PFSK-1 (cell line): ENCODE measurements around the gene APP.

ENCODE experiments used
- FOXP2 ChIP-seq: optimal IDR thresholded peaks from 2 replicates; pipeline ENCODE3; 2011; ENCODE audit warnings: borderline replicate concordance, control low read depth, inconsistent platforms; ENCODE audit not compliant: insufficient read depth; ENCODE audit errors: extremely low read length, extremely low read depth
- POLR2AphosphoS5 ChIP-seq: IDR thresholded peaks from 2 replicates; pipeline ENCODE4 v1.6.1; 2012; ENCODE audit warnings: low read depth, mild to moderate bottlenecking, control low read depth, low read length, moderate library complexity
- REST ChIP-seq, 2 experiments: IDR thresholded peaks; 2 replicates each; pipeline versions ENCODE4 v1.6.1 to v1.8.0; 2011 to 2012; ENCODE audit warnings: low read depth in 2 of 2, low read length in 2 of 2, control low read depth in 1 of 2, inconsistent platforms in 1 of 2, mild to moderate bottlenecking in 1 of 2, moderate library complexity in 1 of 2; ENCODE audit not compliant: insufficient read depth in 1 of 2
- SIN3A ChIP-seq: IDR thresholded peaks from 2 replicates; pipeline ENCODE4 v1.6.1; 2012; ENCODE audit warnings: mild to moderate bottlenecking, low read length, moderate library complexity, borderline replicate concordance; ENCODE audit not compliant: insufficient read depth
- TAF1 ChIP-seq: IDR thresholded peaks from 2 replicates; pipeline ENCODE4 v1.6.1; 2012; ENCODE audit warnings: low read length, control low read depth, borderline replicate concordance; ENCODE audit not compliant: insufficient read depth

Gene APP

DNA sequence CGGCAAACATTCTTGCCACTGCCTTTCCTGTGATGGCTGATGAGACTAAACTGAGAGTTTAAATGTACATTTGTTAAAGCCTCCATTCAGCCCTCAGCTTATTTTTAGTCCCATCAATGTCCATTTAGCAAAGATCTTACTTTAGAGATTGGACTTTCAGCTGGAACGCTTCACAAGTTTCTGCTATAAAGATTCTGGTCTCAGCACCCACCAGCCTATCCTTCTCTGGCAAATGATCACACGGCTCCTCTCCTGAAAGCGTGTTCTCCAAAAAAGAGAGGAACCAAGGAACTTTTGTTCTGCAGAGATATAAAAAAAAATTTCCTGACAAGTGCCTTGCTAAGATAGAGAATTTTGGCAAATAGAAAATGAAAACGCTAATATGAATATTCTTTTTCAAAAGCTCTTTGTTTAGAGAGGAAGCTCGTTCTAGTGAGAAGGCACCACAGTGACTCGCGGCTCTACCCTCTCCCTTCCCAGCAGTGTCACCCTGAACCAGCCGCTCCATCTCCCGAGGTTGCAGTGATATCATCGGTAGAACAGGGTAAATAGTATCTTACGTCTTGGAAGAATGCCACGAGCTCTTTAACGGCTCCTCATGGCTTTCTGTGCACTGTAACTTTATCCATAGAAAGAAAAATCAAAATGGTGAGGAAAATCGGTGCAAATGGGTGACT lies 200.2 kb downstream of the APP start:
- no peak for TF ChIP-seq TAF1
- TF ChIP-seq REST (IDR thresholded peaks at IDR 0.05; ENCODE audit: insufficient read depth in 1 of 2, low read depth in 2 of 2, low read length in 2 of 2), result no peak
- TF ChIP-seq FOXP2, result no peak
- no peak for TF ChIP-seq POLR2AphosphoS5
- no peak for TF ChIP-seq SIN3A

DNA sequence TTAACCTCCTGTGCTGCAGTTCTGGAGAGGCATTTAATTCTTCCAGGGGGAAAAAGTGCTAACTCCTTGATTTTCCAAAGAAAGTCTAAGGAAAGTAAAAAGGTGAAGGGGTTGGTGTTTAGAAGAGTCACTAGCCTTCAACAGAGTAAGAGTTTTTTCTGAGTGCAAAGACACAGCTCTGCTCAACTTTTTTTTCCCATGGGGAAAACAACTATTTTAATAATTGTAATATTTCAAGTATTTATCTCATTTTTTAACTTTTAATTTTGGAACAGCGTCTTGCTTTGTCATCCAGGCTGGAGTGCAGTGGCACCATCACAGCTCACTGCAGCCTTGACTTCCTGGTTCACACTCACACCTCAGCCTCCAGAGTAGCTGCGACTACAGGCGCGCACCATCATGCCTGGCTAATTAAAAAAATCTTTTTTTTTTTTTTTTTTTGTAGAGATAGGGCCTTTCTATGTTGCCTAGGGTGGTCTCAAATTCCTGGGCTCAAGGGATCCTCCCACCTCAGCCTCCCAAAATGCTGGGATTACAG lies 202.6 kb downstream of the APP start:
- no peak for TF ChIP-seq POLR2AphosphoS5
- TF ChIP-seq FOXP2, result no peak
- TF ChIP-seq REST (IDR thresholded peaks at IDR 0.05; ENCODE audit: insufficient read depth in 1 of 2, low read depth in 2 of 2, low read length in 2 of 2), result no peak
- no peak for TF ChIP-seq SIN3A
- TF ChIP-seq TAF1, result no peak

- no peak for TF ChIP-seq SIN3A
- no peak for TF ChIP-seq TAF1
- TF ChIP-seq FOXP2, result no peak
- TF ChIP-seq POLR2AphosphoS5, result no peak
- TF ChIP-seq REST (IDR thresholded peaks at IDR 0.05; ENCODE audit: insufficient read depth in 1 of 2, low read depth in 2 of 2, low read length in 2 of 2), result no peak
Measured at GRCh38 chr21:25967181-25967900, 203.2 kb downstream of the APP start.

GRCh38 chr21:25965951-25966707 lies 204.4 kb downstream of the APP start:
- no peak for TF ChIP-seq REST (IDR thresholded peaks at IDR 0.05; ENCODE audit: insufficient read depth in 1 of 2, low read depth in 2 of 2, low read length in 2 of 2)
- no peak for TF ChIP-seq SIN3A
- TF ChIP-seq TAF1, result no peak
- no peak for TF ChIP-seq FOXP2
- TF ChIP-seq POLR2AphosphoS5, result no peak
